HG03064 (cell line): ENCODE data around the gene COL23A1.
"Not testable (repeated sequence)": the region's sequence is repeated elsewhere in the genome, so short reads cannot be mapped to it uniquely, and the experiment has no call there.

Experiments used
- ATAC-seq: cut with Tn5 transposase; IDR thresholded peaks from one replicate; pipeline ENCODE4 v1.9.1; 2021; ENCODE audit warnings: low read depth; ENCODE audit not compliant: unreplicated experiment

The COL23A1 gene

GRCh38 chr5:178371362-178372111, 218.7 kb downstream of the COL23A1 start:
- no peak for ATAC-seq

GRCh38 chr5:178370102-178370501, 220.1 kb downstream of the COL23A1 start:
- no peak for ATAC-seq

- ATAC-seq = not testable (repeated sequence)
Observed at GRCh38 chr5:178369469-178369868, 220.7 kb downstream of the COL23A1 start.

DNA sequence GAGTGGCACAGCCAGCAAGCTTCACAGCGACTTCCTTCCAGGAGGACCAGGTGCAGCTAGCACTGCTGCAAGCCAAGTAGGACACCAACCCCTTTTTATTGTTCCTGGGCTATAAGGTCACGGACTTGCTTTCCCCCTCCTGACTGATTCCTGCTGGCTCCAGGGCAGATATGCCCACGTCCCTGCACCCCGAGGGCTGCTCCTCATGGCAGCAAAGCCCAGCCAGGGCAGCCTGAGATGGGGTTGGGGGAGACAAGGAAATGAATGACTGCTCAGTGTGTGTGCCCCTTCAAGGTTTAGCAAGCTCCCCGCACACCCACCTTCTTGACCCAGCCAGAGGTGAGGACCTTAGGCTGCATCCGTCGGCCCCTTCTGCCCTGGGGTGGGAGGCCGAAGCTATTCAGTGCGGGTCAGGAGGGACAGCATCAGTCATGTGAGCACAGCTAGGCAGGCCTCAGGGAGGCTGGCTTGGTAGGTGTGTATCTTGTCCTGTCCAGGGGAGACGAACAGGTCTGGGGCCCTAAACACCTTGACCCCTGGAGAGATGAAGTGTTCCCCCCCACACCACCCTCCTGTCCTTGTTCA, 221.4 kb downstream of the COL23A1 start:
- ATAC-seq = no peak

DNA sequence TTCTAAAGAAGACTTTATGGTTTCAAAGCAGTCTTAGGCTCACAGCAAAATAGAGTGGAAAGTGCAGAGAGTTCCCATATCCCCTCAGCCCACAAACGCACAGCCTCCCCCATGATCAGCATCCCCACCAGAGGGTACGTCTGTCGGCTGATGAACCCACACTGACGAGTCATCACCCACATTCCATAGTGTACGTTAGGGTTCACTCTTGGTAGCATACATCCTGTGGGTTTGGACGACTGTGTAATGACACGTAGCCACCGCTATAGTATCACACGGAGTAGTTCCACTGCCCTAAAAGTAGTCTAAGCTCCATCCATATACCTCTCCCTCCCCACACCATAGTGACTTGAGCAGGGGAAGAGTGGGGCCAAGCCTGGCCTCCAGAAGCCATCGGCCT, 221.9 kb downstream of the COL23A1 start:
- ATAC-seq = no peak

- ATAC-seq = no peak
Observed at GRCh38 chr5:178367736-178368120, 222.5 kb downstream of the COL23A1 start.

DNA sequence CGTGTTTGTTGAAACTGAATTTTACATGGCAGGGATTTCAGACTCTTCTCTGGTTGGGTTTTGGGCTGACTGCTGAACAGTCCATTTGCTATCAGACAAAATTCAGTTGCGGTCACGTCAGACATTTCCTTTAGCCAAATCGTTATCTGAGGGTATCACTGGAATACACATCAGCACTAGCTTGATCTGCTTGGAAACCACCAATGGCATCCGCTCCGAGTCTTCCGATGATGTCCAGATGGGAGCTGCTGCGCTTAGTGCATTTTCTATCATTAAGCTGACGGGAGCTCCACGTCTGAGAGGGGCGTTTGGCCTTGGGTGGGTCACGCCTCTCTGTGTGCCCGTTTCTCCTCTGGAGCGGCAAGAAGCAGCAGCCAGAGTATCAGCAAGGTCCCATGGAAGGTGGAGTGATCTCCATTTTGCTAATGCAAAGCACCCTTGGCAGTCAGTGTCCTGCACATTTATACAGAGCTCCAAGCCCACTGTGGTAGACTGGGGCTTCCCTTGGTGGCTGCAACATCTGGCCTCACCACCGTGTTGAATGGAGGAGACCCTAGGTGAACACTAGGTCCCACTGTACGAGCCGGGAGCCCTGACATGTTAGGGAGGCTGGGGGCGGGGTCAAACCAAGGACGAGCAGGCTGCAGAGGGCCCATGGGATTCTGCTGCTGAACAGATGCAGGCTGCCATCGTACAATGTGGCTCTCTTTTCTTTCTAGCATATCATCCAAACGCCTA, 223.0 kb downstream of the COL23A1 start:
- no peak for ATAC-seq

GRCh38 chr5:178365501-178366440, 224.4 kb downstream of the COL23A1 start:
- no peak for ATAC-seq

DNA sequence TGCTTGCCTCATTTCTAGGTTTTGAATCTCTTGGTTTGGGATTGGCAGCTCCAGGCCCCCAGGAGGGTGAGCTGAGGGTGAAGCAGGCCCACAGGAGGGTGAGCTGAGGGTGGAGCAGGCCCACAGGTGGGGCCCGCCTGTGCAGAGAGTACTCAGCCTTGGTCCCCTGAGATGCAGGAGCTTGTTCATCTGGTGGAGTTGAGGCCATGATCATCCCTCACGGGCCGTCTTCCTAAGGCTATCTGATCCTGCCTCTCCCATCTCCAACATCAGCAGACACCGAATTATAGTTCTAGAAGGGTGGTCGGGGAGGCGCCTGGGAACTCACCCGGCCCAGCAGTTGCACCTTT, 225.9 kb downstream of the COL23A1 start:
- ATAC-seq = no peak

- no peak for ATAC-seq
Observed at GRCh38 chr5:178363501-178364325, 226.5 kb downstream of the COL23A1 start.

DNA sequence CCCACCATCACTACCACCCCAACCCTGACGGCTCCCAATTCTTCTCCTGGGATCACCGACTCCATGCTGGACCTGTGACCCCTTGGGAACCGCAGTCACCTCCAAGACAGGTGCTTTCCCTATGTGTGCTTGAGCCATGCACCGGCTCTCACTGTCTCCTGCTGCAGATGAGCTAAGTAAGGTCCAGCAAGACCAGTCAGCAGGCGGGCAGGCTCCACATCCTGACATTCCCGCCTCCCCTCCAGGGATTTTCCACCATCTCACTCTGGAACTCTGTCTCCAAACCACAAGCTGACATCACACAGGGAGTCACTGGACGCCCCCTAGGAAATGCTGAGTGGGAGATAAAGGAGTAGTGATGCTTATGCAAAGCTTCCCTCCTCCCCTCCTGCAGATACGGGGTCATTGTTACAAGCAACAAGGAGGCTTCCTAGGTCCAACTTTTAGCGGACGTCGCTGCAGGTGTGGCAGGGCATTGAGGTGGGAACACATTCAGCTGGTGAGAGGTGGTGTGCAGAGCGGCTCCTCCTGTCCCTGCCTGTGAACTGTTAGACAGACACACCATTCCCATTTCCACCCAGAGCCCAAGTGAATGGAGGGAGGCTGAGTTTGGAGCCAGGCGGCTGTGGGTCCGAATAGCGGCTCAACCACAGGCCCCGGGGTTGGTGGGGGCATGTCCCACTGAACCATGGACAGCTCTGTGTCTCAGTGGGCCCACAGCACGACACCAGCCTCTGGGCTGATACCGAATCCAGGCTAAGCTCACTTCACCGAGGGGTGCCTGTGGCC, 228.3 kb downstream of the COL23A1 start:
- ATAC-seq = no peak

DNA sequence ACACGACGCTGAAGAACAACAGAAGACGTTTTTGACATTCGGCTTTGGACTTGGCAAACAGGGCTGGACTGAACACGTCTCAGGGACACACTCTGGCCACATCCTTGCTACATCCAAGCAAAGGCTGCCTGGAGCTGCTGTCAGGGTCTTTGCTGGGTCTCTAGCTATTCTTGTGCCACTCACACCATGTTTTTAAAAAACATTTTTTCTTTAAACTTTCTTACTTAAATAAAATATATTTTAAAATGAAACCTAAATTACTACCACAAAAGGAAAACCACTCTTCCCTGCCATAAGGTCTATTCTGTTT, 229.3 kb downstream of the COL23A1 start:
- no peak for ATAC-seq

DNA sequence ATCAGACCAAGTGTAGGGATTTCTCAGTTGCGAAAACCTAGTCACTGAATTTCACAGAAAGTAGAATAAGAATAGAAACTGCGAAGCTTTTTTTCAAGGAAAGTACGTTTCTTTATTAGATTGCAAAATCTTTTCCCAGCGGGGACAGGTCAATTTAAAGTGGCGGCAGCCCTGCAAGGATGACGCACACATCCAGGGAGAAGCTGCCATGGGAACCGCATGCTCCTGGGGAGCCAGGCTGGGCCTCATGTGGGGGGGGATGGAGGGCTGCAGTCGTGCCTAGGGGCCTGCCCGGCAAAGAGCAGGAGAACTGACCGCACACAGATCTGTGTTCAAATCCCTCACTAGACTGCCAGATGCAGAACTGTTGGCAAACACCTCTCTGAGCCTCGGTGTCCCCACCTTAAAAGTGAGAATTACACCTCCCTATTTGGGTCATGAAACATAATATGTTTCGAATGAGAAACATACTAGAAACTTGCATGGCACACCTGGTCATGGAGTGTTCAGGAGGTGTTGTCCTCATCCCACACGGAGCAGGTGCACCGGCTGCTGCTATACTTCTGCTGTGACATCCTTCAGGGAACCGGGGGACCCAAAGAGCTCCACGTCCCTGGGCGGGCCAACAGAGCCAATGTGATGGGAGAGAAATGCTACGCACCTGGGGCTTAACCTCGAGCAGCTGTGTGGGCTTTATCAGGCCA, 229.8 kb downstream of the COL23A1 start:
- ATAC-seq = no peak

DNA sequence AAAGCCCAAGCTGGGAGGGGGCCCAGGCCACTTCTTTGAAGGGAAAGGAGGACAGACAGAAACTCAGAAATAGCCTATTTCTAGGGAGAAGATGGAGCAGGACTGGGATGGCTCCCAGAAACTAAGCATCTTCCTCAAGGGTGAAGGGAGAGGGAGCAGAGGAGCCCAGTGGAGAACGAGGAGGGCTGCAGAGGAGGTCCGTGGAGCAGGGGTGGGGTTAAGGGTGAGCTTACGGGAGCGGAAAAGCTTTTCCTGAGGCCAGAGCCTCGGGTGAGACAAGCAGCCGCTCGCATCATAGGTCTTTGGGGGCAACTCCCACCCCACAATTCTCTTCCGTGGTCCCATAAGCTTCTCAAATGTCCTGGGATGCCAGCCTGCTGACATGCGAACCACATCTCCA, 230.5 kb downstream of the COL23A1 start:
- ATAC-seq = no peak

DNA sequence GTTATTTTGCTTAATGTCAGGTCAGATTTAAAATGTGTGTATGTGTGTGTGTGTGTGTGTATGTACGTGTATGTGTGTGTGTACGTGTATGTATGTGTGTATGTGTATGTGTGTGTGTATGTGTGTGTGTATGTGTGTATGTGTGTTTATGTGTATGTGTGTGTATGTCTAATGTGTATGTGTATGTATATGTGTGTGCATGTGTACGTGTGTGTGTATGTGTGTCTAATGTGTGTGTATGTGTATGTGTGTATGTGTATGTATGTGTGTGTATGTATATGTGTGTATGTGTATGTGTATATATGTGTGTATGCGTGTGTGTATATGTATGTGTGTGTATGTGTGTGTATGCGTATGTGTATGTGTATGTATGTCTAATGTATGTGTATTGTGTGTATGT, 232.5 kb downstream of the COL23A1 start:
- ATAC-seq = no peak

DNA sequence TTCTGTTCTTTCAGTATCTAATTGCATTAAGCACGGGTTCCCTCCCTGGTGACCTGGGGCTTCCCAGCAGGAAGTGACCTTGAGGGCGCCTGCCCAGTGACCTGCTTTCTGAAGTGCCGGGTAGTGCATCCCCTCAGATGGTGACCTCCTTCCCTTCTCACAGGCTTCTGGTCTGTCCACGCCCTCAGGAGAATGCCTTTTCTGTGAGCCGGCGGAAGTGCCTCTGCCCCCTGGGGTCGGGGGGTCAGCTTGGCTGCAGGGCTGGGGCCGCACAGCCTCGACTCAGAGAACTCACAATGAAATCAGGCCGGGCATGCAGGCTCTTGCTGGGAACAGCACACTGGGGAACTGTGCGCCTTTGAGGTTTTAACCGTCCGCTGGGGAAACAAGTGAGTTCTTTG, 233.1 kb downstream of the COL23A1 start:
- no peak for ATAC-seq

DNA sequence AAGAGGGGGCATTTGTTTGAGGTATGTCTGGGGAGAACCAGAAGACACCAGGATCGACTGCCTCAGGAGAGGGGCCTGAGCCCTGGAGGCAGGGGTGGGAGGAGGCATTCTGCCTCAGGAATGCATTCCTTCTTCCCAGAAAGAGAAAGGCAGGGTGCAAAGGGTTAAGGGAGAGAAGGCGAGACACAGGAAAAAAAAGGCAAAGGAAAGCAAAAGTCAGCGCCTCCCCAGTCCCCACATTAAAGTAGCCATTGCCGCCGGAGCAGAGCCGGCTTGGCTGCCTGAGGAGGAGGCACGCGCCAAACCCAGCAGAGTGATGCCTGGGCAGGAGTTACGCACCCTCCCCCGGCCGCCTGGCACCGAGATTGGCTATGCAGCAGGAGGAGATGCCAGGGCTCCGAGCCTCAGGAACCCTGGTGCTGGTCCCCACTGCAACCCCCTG, 233.7 kb downstream of the COL23A1 start:
- no peak for ATAC-seq

- ATAC-seq = no peak
Observed at GRCh38 chr5:178355671-178356070, 234.5 kb downstream of the COL23A1 start.

DNA sequence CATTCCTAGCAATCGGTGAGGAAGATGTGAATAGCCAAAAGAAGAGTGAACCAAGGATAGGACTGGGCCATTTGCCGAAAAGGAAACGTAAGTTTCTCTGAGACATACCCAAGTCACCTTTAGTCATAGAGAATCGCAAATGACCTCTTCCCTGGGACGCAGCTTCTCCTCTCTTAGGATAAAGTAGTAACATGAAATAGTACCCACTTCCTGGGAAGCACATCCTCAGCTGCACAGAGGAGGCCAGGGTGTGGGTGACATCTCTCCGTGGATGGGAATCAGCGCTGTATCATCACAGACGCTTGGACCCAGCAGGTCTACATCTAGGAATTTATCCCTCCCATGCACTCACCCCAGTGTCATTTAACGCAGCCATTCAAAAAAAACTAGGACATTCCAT, 236.7 kb downstream of the COL23A1 start:
- ATAC-seq = no peak
